ENCODE measurements around the gene ENTREP1.

Gene ENTREP1

DNA sequence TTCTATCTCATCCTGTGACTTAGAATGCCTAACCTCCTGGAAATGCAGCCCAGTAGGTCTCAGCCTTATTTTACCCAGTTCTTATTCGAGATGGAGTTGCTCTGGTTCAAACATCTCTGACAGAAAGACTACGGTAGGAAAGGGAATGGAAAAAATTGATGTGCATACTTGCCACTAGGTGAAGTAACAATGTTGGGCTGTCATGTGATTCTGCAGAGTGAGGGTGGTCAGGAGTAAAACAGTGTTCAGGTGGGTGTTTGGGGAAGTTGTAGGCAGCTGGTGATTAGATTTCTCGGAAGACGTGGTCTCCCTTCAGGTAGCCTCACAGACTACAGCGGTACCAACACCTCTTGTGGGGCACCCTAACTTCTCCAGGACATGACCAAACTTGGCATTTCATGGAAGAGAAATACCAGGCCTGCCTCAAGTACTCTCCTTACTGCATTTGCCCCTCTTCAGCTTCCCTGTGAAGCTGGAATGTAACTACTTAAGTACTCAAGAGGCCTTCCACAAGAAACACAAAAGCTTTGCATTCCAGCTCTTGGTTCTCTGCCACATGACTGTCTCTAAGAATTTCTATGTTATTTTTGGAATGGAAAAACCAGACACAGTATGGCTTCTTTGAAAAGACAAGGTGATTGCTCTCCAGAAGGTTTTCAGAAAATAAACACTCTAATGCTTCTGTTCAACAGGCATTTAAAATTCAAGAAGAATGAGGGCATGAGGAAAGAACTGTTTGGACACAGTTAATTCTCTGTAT lies 17.4 kb upstream of the ENTREP1 start:
- DNase-seq: no peak
- H3K36me3 ChIP-seq (ENCODE audit: control insufficient read depth in 4 of 4, insufficient read depth in 4 of 4, low read length in 3 of 4): no peaks in the 10 kb centered on the region
- no peaks in the 10 kb centered on the region for H3K4me1 ChIP-seq (ENCODE audit: control extremely low read depth in 1 of 4, control insufficient read depth in 4 of 4, insufficient read depth in 4 of 4, low read length in 3 of 4)
- POLR2A ChIA-PET: no interaction called here
- H3K9me3 ChIP-seq (ENCODE audit: control extremely low read depth in 1 of 5, control insufficient read depth in 4 of 5, insufficient read depth in 2 of 5, low read depth in 1 of 5, low read length in 4 of 5): peaks cover 0 to 9% (median 4%) of the 10 kb centered on the region in 5 experiments
- no peak overlapping the region for H3K27ac ChIP-seq (ENCODE audit: insufficient read depth in 1 of 2, low read depth in 1 of 2, low read length in 2 of 2, poor library complexity in 1 of 2, severe bottlenecking in 2 of 2)
- WGBS (ENCODE audit: insufficient coverage): 100% methylated on average over 3 of the region's 5 CpGs
- H3K4me3 ChIP-seq (ENCODE audit: control insufficient read depth in 1 of 7, extremely low read depth in 1 of 7, insufficient read depth in 4 of 7, low read depth in 2 of 7, low read length in 6 of 7): no peak overlapping the region
- H3K27me3 ChIP-seq (replicated peaks in 2 of 5; ENCODE audit: control insufficient read depth in 4 of 5, insufficient read depth in 5 of 5, low read length in 4 of 5): no peaks in the 10 kb centered on the region
- CTCF ChIA-PET: no interaction called here

GRCh38 chr9:69308206-69308931 lies 16.6 kb upstream of the ENTREP1 start:
- no peak for DNase-seq
- Histone ChIP-seq H3K27me3 (replicated peaks in 2 of 5; ENCODE audit: control insufficient read depth in 4 of 5, insufficient read depth in 5 of 5, low read length in 4 of 5) (no peaks in the 10 kb centered on the region), H3K36me3 (ENCODE audit: control insufficient read depth in 4 of 4, insufficient read depth in 4 of 4, low read length in 3 of 4) (no peaks in the 10 kb centered on the region), H3K9me3 (ENCODE audit: control extremely low read depth in 1 of 5, control insufficient read depth in 4 of 5, insufficient read depth in 2 of 5, low read depth in 1 of 5, low read length in 4 of 5) (peaks cover 0 to 16% (median 11%) of the 10 kb centered on the region in 5 experiments), H3K4me3 (ENCODE audit: control insufficient read depth in 1 of 7, extremely low read depth in 1 of 7, insufficient read depth in 4 of 7, low read depth in 2 of 7, low read length in 6 of 7) (no peak overlapping the region), H3K4me1 (ENCODE audit: control extremely low read depth in 1 of 4, control insufficient read depth in 4 of 4, insufficient read depth in 4 of 4, low read length in 3 of 4) (no peaks in the 10 kb centered on the region), H3K27ac (ENCODE audit: insufficient read depth in 1 of 2, low read depth in 1 of 2, low read length in 2 of 2, poor library complexity in 1 of 2, severe bottlenecking in 2 of 2) (no peak overlapping the region)
- CTCF ChIA-PET: no interaction called here
- 100% methylated on average over 2 of the region's 5 CpGs for WGBS (ENCODE audit: insufficient coverage)
- POLR2A ChIA-PET: no interaction called here

DNA sequence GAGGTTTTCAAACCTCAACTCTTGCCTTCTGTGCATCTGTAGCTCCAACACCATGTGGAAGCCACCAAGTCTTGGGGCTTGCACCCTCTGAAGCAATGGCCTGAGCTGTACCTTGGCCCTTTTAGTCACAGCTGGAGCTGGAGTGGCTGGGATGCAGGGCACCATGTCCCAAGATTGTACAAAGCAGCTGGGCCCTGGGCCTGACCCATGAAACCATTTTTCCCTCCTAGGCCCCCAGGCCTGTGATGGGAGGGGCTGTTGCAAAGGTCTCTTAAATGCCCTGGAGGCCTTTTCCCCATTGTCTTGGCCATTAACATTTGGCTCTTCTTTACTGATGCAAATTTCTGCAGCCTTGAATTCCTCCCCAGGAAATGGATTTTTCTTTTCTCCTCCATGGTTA lies 11.8 kb upstream of the ENTREP1 start:
- POLR2A ChIA-PET: no interaction called here
- Histone ChIP-seq H3K36me3 (ENCODE audit: control insufficient read depth in 4 of 4, insufficient read depth in 4 of 4, low read length in 3 of 4) (no peaks in the 10 kb centered on the region), H3K9me3 (ENCODE audit: control extremely low read depth in 1 of 5, control insufficient read depth in 4 of 5, insufficient read depth in 2 of 5, low read depth in 1 of 5, low read length in 4 of 5) (peaks cover 0 to 25% (median 11%) of the 10 kb centered on the region in 5 experiments), H3K27me3 (replicated peaks in 2 of 5; ENCODE audit: control insufficient read depth in 4 of 5, insufficient read depth in 5 of 5, low read length in 4 of 5) (no peaks in the 10 kb centered on the region), H3K4me1 (ENCODE audit: control extremely low read depth in 1 of 4, control insufficient read depth in 4 of 4, insufficient read depth in 4 of 4, low read length in 3 of 4) (no peaks in the 10 kb centered on the region), H3K27ac (ENCODE audit: insufficient read depth in 1 of 2, low read depth in 1 of 2, low read length in 2 of 2, poor library complexity in 1 of 2, severe bottlenecking in 2 of 2) (no peak overlapping the region), H3K4me3 (ENCODE audit: control insufficient read depth in 1 of 7, extremely low read depth in 1 of 7, insufficient read depth in 4 of 7, low read depth in 2 of 7, low read length in 6 of 7) (no peak overlapping the region)
- CTCF ChIA-PET: no interaction called here
- no peak for DNase-seq

DNA sequence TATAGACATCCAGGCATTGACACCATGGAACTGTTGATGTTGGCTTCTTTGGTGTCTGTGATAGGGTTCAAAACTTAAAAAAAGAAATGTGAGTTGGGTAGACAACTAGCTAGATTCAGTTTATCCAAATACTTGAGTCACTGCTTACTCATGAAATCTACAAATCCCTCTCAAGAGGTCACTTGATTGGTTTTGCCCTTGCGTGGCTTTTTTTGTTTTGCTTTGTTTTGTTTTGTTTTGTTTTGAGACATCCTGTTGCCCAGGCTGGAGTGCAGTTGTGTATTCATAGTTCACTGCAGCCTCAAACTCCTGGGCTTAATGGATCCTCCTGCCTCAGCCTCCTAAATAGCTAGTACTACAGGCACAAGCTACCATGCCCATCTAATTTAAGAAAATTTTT lies 10.5 kb upstream of the ENTREP1 start:
- Histone ChIP-seq H3K36me3 (ENCODE audit: control insufficient read depth in 4 of 4, insufficient read depth in 4 of 4, low read length in 3 of 4) (no peaks in the 10 kb centered on the region), H3K4me3 (ENCODE audit: control insufficient read depth in 1 of 7, extremely low read depth in 1 of 7, insufficient read depth in 4 of 7, low read depth in 2 of 7, low read length in 6 of 7) (no peak overlapping the region), H3K4me1 (ENCODE audit: control extremely low read depth in 1 of 4, control insufficient read depth in 4 of 4, insufficient read depth in 4 of 4, low read length in 3 of 4) (no peaks in the 10 kb centered on the region), H3K27ac (ENCODE audit: insufficient read depth in 1 of 2, low read depth in 1 of 2, low read length in 2 of 2, poor library complexity in 1 of 2, severe bottlenecking in 2 of 2) (no peak overlapping the region), H3K9me3 (ENCODE audit: control extremely low read depth in 1 of 5, control insufficient read depth in 4 of 5, insufficient read depth in 2 of 5, low read depth in 1 of 5, low read length in 4 of 5) (peaks cover 0 to 25% (median 11%) of the 10 kb centered on the region in 5 experiments), H3K27me3 (replicated peaks in 2 of 5; ENCODE audit: control insufficient read depth in 4 of 5, insufficient read depth in 5 of 5, low read length in 4 of 5) (peaks cover 0 to 8% (median 0%) of the 10 kb centered on the region in 5 experiments)
- no peak for DNase-seq
- no CpG with 5 or more reads among the region's 1 CpG for WGBS (ENCODE audit: insufficient coverage)
- POLR2A ChIA-PET: no interaction called here
- CTCF ChIA-PET: interaction anchor here (1.3 kb wide), 1 partner anchor 9 kb away, joined by 3 read pairs; no protein-coding TSS in a partner anchor

DNA sequence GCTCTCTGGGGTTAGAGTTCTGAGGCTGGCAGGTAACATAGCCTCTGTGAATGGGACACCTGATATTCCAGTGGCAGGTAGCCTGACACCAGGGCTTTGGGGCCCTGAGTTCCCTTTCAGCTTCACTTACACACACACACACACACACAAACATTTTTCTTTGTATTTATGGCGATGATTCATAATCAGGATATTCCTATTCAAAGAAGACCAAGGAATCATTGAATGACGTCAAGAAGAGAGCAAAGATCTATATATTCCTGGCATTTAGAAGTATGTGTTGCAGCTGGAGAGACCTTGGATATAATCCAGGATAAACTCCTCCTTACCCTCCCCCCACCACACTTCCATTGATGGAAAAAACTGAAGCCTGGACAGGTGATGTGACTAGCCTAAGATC lies 7.9 kb upstream of the ENTREP1 start:
- POLR2A ChIA-PET: no interaction called here
- CTCF ChIA-PET: no interaction called here
- Histone ChIP-seq H3K9me3 (ENCODE audit: control extremely low read depth in 1 of 5, control insufficient read depth in 4 of 5, insufficient read depth in 2 of 5, low read depth in 1 of 5, low read length in 4 of 5) (peaks cover 0 to 22% (median 11%) of the 10 kb centered on the region in 5 experiments), H3K4me1 (ENCODE audit: control extremely low read depth in 1 of 4, control insufficient read depth in 4 of 4, insufficient read depth in 4 of 4, low read length in 3 of 4) (no peaks in the 10 kb centered on the region), H3K27me3 (replicated peaks in 2 of 5; ENCODE audit: control insufficient read depth in 4 of 5, insufficient read depth in 5 of 5, low read length in 4 of 5) (peaks cover 0 to 12% (median 6%) of the 10 kb centered on the region in 5 experiments), H3K27ac (ENCODE audit: insufficient read depth in 1 of 2, low read depth in 1 of 2, low read length in 2 of 2, poor library complexity in 1 of 2, severe bottlenecking in 2 of 2) (no peak overlapping the region), H3K36me3 (ENCODE audit: control insufficient read depth in 4 of 4, insufficient read depth in 4 of 4, low read length in 3 of 4) (no peaks in the 10 kb centered on the region), H3K4me3 (ENCODE audit: control insufficient read depth in 1 of 7, extremely low read depth in 1 of 7, insufficient read depth in 4 of 7, low read depth in 2 of 7, low read length in 6 of 7) (no peak overlapping the region)
- WGBS (ENCODE audit: insufficient coverage): no CpG with 5 or more reads among the region's 2 CpGs
- no peak for DNase-seq

DNA sequence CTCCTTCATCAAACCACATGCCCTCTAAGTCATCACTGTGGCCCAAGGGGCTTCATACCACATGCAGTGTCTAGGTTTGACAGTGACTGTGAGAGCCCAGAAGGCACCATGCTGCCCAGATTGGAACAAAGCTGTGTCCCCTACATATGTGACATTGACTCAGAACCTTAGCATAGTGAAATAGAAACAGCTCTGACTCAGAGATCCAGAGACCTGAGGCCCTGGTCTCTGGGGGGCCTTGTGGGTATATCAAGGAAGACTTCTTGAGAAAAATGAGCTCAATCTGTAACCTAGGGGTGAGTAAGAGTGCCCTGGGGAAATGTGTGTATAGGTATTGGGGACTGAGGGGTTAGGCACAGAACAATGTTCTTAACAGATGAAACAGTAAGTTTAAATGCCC lies 7.1 kb upstream of the ENTREP1 start:
- CTCF ChIA-PET: no interaction called here
- DNase-seq: no peak
- POLR2A ChIA-PET: no interaction called here

DNA sequence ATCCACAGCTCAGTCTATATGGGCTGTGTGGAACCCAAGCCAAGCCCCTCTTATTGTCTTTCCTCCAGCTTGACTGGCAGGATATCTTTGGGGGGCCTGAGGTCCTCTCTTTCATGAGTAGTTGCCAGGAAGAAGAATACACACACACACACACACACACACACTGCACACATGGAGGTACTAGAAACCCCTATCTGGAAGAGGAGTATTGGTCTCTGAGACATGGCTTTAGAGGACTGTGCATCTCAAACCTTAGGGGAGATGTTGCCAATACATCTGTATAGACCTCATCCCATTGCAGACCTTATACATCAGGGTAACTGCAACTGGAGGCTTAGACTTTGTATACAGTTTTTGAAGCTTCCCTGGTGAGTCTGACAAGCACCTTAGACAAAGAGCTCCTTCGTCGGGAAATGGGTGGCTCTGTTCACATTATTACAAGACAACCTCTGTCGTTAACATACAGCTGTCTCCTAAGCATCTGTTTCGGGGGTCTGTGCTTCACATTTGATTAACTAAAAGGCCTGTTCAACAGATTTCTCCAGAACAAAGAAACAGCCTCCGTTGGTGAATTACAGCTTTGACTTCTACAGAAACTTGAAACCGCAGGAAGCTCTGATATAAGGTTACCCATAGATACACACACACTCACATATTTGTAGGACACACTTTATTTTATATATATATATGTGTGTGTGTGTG lies 5.5 kb upstream of the ENTREP1 start:
- ChIA-PET POLR2A (no interaction called here), CTCF (interaction anchor here (0.8 to 1.4 kb wide), 2 partner anchors 15 to 38 kb away, joined by 3 read pairs; no protein-coding TSS in a partner anchor)
- H3K4me3 ChIP-seq (ENCODE audit: control insufficient read depth in 1 of 7, extremely low read depth in 1 of 7, insufficient read depth in 4 of 7, low read depth in 2 of 7, low read length in 6 of 7): no peak overlapping the region
- H3K9me3 ChIP-seq (ENCODE audit: control extremely low read depth in 1 of 5, control insufficient read depth in 4 of 5, insufficient read depth in 2 of 5, low read depth in 1 of 5, low read length in 4 of 5): peaks cover 0 to 2% (median 0%) of the 10 kb centered on the region in 5 experiments
- peaks cover 0 to 3% (median 2%) of the 10 kb centered on the region in 4 experiments for H3K4me1 ChIP-seq (ENCODE audit: control extremely low read depth in 1 of 4, control insufficient read depth in 4 of 4, insufficient read depth in 4 of 4, low read length in 3 of 4)
- 84% methylated on average over 4 of the region's 6 CpGs for WGBS (ENCODE audit: insufficient coverage)
- H3K27me3 ChIP-seq (replicated peaks in 2 of 5; ENCODE audit: control insufficient read depth in 4 of 5, insufficient read depth in 5 of 5, low read length in 4 of 5): peaks cover 2 to 35% (median 8%) of the 10 kb centered on the region in 5 experiments
- no peak overlapping the region for H3K27ac ChIP-seq (ENCODE audit: insufficient read depth in 1 of 2, low read depth in 1 of 2, low read length in 2 of 2, poor library complexity in 1 of 2, severe bottlenecking in 2 of 2)
- no peak for DNase-seq
- H3K36me3 ChIP-seq (ENCODE audit: control insufficient read depth in 4 of 4, insufficient read depth in 4 of 4, low read length in 3 of 4): no peaks in the 10 kb centered on the region

More for the DNA sequence above, 7.1 kb upstream of the ENTREP1 start:
- Histone ChIP-seq H3K27ac (ENCODE audit: insufficient read depth in 1 of 2, low read depth in 1 of 2, low read length in 2 of 2, poor library complexity in 1 of 2, severe bottlenecking in 2 of 2) (no peak overlapping the region), H3K36me3 (ENCODE audit: control insufficient read depth in 4 of 4, insufficient read depth in 4 of 4, low read length in 3 of 4) (no peaks in the 10 kb centered on the region), H3K27me3 (replicated peaks in 2 of 5; ENCODE audit: control insufficient read depth in 4 of 5, insufficient read depth in 5 of 5, low read length in 4 of 5) (peaks cover 0 to 20% (median 8%) of the 10 kb centered on the region in 5 experiments), H3K4me3 (ENCODE audit: control insufficient read depth in 1 of 7, extremely low read depth in 1 of 7, insufficient read depth in 4 of 7, low read depth in 2 of 7, low read length in 6 of 7) (no peak overlapping the region), H3K9me3 (ENCODE audit: control extremely low read depth in 1 of 5, control insufficient read depth in 4 of 5, insufficient read depth in 2 of 5, low read depth in 1 of 5, low read length in 4 of 5) (peaks cover 0 to 14% (median 5%) of the 10 kb centered on the region in 5 experiments), H3K4me1 (ENCODE audit: control extremely low read depth in 1 of 4, control insufficient read depth in 4 of 4, insufficient read depth in 4 of 4, low read length in 3 of 4) (no peaks in the 10 kb centered on the region)
